Nephron progenitor cell (in vitro differentiated cells): ENCODE measurements around the gene HAT1.
"Not testable (repeated sequence)": the region's sequence is repeated elsewhere in the genome, so short reads cannot be mapped to it uniquely, and the experiment has no call there.

Experiments used
- DNase-seq: peaks from one replicate; pipeline ENCODE4 v3.0.0; 2021
- H3K27ac Mint-ChIP-seq: 2 replicates; pipeline ENCODE4 v1.8.0; 2021; ENCODE audit warnings: mild to moderate bottlenecking, moderate library complexity, mixed read lengths
- H3K27me3 Mint-ChIP-seq: 2 replicates; pipeline ENCODE4 v1.8.0; 2021; ENCODE audit warnings: mild to moderate bottlenecking, low read depth, mixed read lengths; ENCODE audit not compliant: poor library complexity
- H3K36me3 Mint-ChIP-seq: 2 replicates; pipeline ENCODE4 v1.8.0; 2021; ENCODE audit warnings: low read depth, mixed read lengths
- H3K4me1 Mint-ChIP-seq: 2 replicates; pipeline ENCODE4 v1.8.0; 2021; ENCODE audit warnings: mixed read lengths
- H3K4me3 Mint-ChIP-seq: 2 replicates; pipeline ENCODE4 v1.8.0; 2021; ENCODE audit warnings: mild to moderate bottlenecking, moderate library complexity, mixed read lengths
- H3K9me3 Mint-ChIP-seq: 2 replicates; pipeline ENCODE4 v1.8.0; 2021; ENCODE audit warnings: mild to moderate bottlenecking, moderate library complexity, mixed read lengths
- CTCF ChIP-seq: fragments of 200-600 bp; sonication (generic); IDR thresholded peaks from 2 replicates; pipeline ENCODE4 v1.5.0; 2021; ENCODE audit warnings: antibody characterized with exemption

The HAT1 gene

DNA sequence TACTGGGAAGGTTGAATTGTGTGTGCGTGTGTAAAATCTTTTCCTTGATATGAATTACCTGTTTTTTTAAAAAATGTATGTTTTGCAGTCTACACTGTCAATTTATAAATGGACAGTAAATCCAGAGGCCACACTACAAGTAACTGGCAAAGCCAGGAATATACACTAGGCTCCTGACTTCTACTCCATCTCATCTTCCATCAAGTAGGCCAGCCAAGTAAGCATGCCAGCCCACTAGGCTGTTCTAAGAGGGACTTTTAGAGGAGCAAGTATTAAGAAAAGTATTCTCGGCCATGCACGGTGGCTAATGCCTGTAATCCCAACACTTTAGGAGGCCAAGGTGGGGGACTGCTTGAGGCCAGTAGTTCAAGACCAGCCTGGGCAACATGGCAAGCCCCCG, 64.5 kb downstream of the HAT1 start:
- no peak overlapping the region for H3K4me3 Mint-ChIP-seq

GRCh38 chr2:171991027-171991426, 68.8 kb downstream of the HAT1 start:
- Mint-ChIP-seq H3K36me3 (no peaks in the 10 kb centered on the region), H3K4me1 (no peaks in the 10 kb centered on the region), H3K4me3 (no peak overlapping the region), H3K9me3 (no peaks in the 10 kb centered on the region), H3K27me3 (peaks cover 16% of the 10 kb centered on the region), H3K27ac (no peak overlapping the region)
- no peak for TF ChIP-seq CTCF
- no peak for DNase-seq

More for the DNA sequence above, 64.5 kb downstream of the HAT1 start:
- Mint-ChIP-seq H3K9me3 (no peaks in the 10 kb centered on the region), H3K36me3 (peaks cover 24% of the 10 kb centered on the region), H3K27ac (no peak overlapping the region), H3K27me3 (no peaks in the 10 kb centered on the region), H3K4me1 (no peaks in the 10 kb centered on the region)
- TF ChIP-seq CTCF = no peak
- no peak for DNase-seq

DNA sequence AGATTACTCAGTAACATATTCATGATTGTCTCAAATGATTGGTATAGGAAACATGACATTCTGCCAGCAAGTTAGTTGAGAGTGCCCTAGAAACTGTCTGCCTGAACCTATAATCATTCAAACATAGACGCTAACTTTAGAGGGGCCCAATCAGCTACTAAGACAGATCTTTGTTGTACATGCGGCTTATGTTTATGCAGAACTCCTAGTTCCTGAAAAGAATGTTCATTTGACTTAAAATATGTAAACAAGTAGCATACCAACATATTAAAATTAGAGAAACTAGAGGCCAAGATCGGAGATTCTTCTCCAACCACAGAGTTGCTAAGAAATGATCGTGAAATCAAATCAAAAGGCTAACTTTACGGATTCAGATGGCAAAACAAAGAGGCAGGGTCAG, 73.3 kb downstream of the HAT1 start:
- TF ChIP-seq CTCF = no peak
- H3K4me1 Mint-ChIP-seq = peaks cover 21% of the 10 kb centered on the region

DNA sequence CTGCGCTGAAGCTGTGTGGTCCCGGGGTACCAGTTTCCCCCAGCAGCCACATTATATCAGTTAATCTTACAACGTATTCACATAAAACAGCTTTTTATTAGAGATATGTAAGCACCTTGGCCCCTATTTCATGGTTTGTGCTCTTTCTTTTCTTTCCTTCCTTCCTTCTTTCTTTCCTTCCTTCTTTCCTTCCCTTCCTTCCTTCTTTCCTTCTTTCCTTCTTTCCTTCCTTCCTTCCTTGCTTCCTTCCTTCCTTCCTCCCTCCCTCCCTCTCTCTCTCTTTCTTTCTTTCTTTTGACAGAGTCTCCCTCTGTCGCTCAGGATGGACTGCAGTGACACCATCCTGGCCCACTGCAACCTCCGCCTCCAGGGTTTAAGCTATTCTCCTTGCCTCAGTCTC, 73.8 kb downstream of the HAT1 start:
- H3K36me3 Mint-ChIP-seq = no peaks in the 10 kb centered on the region

More for the DNA sequence above, 73.3 kb downstream of the HAT1 start:
- Mint-ChIP-seq H3K27ac (no peak overlapping the region), H3K27me3 (peaks cover 44% of the 10 kb centered on the region), H3K4me3 (no peak overlapping the region), H3K36me3 (no peaks in the 10 kb centered on the region), H3K9me3 (no peaks in the 10 kb centered on the region)
- no peak for DNase-seq

DNA sequence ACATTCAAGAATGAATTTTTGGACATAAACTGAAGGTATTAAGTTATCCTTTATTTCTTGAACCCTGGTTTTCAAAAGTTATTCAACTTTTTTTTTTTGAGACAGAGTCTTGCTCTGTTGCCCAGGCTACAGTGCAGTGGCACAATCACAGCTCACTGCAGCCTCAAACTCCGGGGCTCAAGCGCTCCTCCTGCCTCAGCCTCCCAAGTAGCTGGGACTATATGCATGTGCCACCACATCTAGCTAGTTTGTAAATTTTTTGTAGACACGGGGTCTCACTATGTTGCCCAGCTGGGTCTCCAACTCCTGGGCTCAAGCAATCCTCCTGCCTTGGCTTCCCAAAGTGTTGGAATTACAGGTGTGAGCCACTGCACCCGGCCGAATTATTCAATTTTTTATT, 74.8 kb downstream of the HAT1 start:
- H3K36me3 Mint-ChIP-seq = not testable (repeated sequence)
- peaks cover 25% of the 10 kb centered on the region for H3K4me1 Mint-ChIP-seq

More for the DNA sequence above, 73.8 kb downstream of the HAT1 start:
- DNase-seq = no peak
- H3K27ac Mint-ChIP-seq = no peak overlapping the region
- TF ChIP-seq CTCF = no peak
- peaks cover 44% of the 10 kb centered on the region for H3K27me3 Mint-ChIP-seq
- H3K9me3 Mint-ChIP-seq = no peaks in the 10 kb centered on the region
- no peak overlapping the region for H3K4me3 Mint-ChIP-seq
- H3K4me1 Mint-ChIP-seq = peaks cover 25% of the 10 kb centered on the region

GRCh38 chr2:171999161-171999560, 76.9 kb downstream of the HAT1 start:
- H3K27me3 Mint-ChIP-seq = peaks cover 40% of the 10 kb centered on the region
- peak overlapping the region; percentile 98 for H3K4me3 Mint-ChIP-seq
- no peak overlapping the region for H3K27ac Mint-ChIP-seq
- TF ChIP-seq CTCF = no peak
- no peaks in the 10 kb centered on the region for H3K36me3 Mint-ChIP-seq
- DNase-seq = no peak
- H3K9me3 Mint-ChIP-seq = no peaks in the 10 kb centered on the region
- H3K4me1 Mint-ChIP-seq = peaks cover 25% of the 10 kb centered on the region

More for the DNA sequence above, 74.8 kb downstream of the HAT1 start:
- not testable (repeated sequence) for DNase-seq, H3K27ac Mint-ChIP-seq, H3K9me3 Mint-ChIP-seq, H3K4me3 Mint-ChIP-seq
- H3K27me3 Mint-ChIP-seq = peaks cover 44% of the 10 kb centered on the region
